ENCODE results near the gene DDX3X.
"Not testable (repeated sequence)": the region's sequence is repeated elsewhere in the genome, so short reads cannot be mapped to it uniquely, and the experiment has no call there.

Gene DDX3X

GRCh38 chrX:41373989-41374606 is 40.1 kb downstream of the DDX3X start:
- DNase-seq (ENCODE audit: low read depth), result no peak

GRCh38 chrX:41377624-41378023 is 43.7 kb downstream of the DDX3X start:
- no peak for DNase-seq (ENCODE audit: low read depth)

- DNase-seq (ENCODE audit: low read depth), result peak; percentile 37
Observed at GRCh38 chrX:41381685-41382084, 47.7 kb downstream of the DDX3X start.

- DNase-seq (ENCODE audit: low read depth), result peak; percentile 11
Observed at GRCh38 chrX:41382714-41383645, 49.0 kb downstream of the DDX3X start.

- DNase-seq (ENCODE audit: low read depth), result peak; percentile 14
Observed at GRCh38 chrX:41384051-41384705, 50.2 kb downstream of the DDX3X start.

GRCh38 chrX:41386222-41386990 is 52.4 kb downstream of the DDX3X start:
- no peak for DNase-seq (ENCODE audit: low read depth)

GRCh38 chrX:41388543-41388942 is 54.6 kb downstream of the DDX3X start:
- no peak for DNase-seq (ENCODE audit: low read depth)

GRCh38 chrX:41389311-41389888 is 55.4 kb downstream of the DDX3X start:
- no peak for DNase-seq (ENCODE audit: low read depth)

- not testable (repeated sequence) for DNase-seq (ENCODE audit: low read depth)
Observed at GRCh38 chrX:41390576-41390975, 56.6 kb downstream of the DDX3X start.

GRCh38 chrX:41391606-41392005 is 57.6 kb downstream of the DDX3X start:
- no peak for DNase-seq (ENCODE audit: low read depth)

- no peak for DNase-seq (ENCODE audit: low read depth)
Observed at GRCh38 chrX:41394293-41394692, 60.3 kb downstream of the DDX3X start.

GRCh38 chrX:41397219-41397618 is 63.3 kb downstream of the DDX3X start:
- DNase-seq (ENCODE audit: low read depth), result no peak

GRCh38 chrX:41397768-41398167 is 63.8 kb downstream of the DDX3X start:
- DNase-seq (ENCODE audit: low read depth), result no peak

GRCh38 chrX:41402556-41402955 is 68.6 kb downstream of the DDX3X start:
- not testable (repeated sequence) for DNase-seq (ENCODE audit: low read depth)

GRCh38 chrX:41405551-41405950 is 71.6 kb downstream of the DDX3X start:
- DNase-seq (ENCODE audit: low read depth), result no peak

GRCh38 chrX:41406201-41406600 is 72.2 kb downstream of the DDX3X start:
- no peak for DNase-seq (ENCODE audit: low read depth)

- DNase-seq (ENCODE audit: low read depth), result no peak
Observed at GRCh38 chrX:41407816-41408215, 73.9 kb downstream of the DDX3X start.

- DNase-seq (ENCODE audit: low read depth), result no peak
Observed at GRCh38 chrX:41408576-41408975, 74.6 kb downstream of the DDX3X start.

GRCh38 chrX:41409006-41409405 is 75.0 kb downstream of the DDX3X start:
- DNase-seq (ENCODE audit: low read depth), result no peak

GRCh38 chrX:41411222-41411621 is 77.3 kb downstream of the DDX3X start:
- DNase-seq (ENCODE audit: low read depth), result not testable (repeated sequence)

GRCh38 chrX:41412261-41413081 is 78.5 kb downstream of the DDX3X start:
- no peak for DNase-seq (ENCODE audit: low read depth)
